ENCODE results near the gene KSR1.
"Not testable (repeated sequence)": the region's sequence is repeated elsewhere in the genome, so short reads cannot be mapped to it uniquely, and the experiment has no call there.

Gene KSR1

DNA sequence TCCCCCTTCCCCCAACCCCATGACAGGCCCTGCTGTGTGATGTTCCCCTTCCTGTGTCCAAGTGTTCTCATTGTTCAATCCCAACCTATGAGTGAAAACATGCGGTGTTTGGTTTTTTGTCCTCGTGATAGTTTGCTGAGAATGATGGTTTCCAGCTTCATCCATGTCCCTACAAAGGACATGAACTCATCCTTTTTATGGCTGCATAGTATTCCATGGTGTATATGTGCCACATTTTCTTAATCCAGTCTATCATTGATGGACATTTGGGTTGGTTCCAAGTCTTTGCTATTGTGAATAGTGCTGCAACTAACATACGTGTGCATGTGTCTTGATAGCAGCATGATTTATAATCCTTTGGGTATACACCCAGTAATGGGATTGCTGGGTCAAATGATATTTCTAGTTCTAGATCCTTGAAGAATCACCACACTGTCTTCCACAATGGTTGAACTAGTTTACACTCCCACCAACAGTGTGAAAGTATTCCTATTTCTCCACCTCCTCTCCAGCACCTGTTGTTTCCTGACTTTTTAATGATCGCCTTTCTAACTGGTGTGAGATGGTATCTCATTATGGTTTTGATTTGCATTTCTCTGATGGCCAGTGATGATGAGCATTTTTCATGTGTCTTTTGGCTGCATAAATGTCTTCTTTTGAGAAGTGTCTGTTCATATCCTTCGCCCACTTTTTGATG, 28.9 kb upstream of the KSR1 start:
- not testable (repeated sequence) for DNase-seq

DNA sequence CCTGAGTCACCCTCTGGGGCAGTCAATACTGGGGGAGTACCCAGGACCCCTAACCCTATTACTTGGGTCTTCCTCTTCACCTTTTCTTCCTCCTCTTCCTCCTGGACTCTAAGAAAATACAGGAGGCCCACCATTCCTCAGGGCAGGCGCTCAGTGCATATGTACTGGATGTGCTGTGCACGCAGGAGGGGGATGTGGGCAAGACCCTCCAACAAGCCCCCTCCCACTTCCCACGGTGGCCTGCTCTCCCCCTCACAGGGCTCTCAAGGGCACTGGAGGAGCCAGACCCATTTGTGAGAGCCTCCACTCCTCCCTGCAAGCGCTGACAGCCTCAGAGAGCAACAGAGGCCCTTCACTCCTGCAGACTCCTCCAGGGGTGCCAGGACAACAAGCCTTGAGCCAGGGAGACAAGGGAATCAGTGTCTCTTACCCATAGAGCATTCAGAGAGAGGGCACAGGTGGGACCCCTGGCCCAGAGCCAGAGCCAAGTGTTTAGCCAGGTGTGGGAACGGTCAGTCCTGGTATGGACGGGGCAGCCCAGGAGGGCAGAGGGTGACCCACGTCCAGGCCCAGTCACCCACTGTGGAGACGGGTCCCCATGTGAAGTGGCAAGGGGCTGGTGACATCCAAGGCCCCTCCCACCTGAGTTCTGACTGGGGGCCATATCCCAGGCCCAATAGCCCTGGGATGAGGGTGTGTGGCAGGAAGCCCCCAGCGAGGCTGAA, 27.3 kb upstream of the KSR1 start:
- DNase-seq, result no peak

DNA sequence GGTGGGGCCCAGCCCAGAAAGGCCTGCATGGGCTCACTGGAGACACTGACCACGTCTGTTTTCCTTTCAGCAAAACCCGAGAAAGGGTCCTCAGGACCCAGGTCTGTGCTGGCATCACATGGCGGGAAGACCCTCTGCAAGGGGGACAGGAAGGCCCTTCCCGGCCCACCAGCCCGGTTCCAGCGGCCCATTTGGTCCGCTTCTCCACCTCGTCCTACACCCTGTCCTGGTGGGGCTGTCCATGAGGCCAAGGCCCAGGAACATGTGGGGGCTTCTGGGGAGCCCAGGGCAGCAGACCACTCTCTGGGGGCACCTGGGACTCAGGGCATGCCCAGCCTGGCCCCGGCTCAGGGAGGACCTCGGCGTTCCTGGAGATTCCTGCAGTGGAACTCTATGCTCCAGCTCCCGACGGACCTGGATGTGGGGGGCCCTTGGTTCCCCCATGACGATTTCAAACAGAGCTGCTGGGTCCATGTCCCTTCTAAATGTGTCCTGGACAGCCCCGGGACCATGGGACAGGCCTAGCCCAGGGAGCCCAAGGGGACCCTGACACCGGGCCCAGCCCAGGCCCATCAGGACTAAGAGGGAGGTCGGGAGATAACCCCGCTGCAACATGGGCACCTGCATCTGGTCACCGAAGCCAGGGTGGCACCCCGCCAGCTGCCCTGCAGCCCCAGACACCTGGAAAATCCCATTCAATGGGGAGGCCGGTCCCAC, 26.4 kb upstream of the KSR1 start:
- no peak for DNase-seq

- no peak for DNase-seq
Measured at GRCh38 chr17:27430383-27430840, 25.8 kb upstream of the KSR1 start.

DNA sequence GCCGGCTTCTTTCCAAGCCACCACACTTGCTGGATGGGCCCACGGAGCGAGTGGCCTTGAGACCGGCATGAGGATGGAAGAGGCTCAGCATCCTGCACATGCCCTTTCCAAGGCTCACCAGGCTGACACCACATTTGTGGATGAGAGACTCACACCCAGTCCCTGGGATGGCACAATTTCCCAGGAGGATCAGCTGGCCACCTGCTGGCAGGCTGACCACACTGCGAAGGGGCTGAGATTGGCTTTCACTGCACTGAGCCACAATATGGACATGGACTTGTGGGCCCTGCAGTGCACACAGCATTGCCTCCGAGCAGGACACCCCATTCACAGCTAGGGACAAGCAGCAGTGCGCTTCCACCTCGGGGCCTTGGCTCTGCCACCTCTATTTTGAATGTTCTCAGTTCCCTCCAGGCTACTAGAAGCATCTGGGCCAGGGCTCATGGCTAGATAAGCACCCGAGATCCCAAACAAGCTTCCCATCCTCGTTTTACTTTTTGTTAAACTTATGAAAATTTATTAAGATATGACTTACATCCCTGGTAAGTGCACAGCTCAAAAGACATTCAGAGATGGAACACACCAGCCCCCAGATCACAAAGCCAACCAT, 25.3 kb upstream of the KSR1 start:
- peak; percentile 15 for DNase-seq

GRCh38 chr17:27433521-27433920, 22.7 kb upstream of the KSR1 start:
- no peak for DNase-seq

- DNase-seq, result not testable (repeated sequence)
Measured at GRCh38 chr17:27435431-27436070, 20.7 kb upstream of the KSR1 start.

DNA sequence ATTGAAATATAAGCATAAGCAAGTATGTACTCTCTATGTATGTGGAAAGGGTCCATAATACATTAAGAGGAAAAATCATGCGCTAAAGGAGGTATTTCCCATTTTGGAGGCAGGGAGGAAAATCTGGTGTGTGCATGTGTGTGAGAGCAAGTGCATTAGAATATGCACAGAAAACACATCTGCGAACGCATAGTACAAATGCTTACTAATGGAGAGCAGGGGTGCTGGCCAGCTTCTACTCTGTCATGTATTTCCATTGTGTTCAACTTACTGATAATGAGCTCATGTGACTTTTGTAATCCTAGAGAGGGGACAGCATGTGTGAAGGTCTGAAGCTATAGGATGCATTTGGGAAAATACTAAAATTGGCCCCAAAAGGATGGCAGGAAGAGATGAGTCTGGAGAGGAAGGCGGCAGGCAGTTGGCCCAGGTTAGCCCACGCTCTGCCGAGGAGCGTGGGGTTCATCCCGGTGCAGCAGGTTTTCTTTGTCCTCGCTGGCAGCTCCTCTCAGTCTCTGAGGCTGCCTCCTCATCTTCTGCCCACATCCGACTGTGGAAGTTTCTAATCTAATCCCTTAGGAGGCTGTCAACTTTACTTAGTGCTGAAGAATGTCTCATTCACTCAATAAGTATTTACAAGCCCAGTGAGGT, 17.8 kb upstream of the KSR1 start:
- no peak for DNase-seq

- DNase-seq, result no peak
Measured at GRCh38 chr17:27439342-27439741, 16.9 kb upstream of the KSR1 start.

DNA sequence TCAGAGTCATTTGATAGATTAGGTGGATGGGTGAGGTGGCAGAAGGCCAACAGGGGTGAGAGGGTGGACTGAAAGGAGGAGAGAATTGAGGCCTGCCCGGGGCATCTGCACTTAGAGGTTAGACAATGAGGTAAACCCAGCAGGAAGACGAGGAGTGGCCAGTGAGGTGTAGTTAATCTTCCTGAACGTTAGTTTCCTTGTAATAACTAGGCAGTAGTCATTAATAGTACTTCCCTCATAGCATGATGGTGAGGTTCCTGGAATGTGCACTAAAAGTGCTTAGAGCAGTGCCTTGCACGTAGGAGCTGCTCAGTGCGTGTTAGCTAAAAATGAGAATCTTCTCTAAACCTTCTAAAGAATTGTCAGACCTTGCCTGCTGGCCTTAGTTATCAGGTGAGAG, 13.5 kb upstream of the KSR1 start:
- DNase-seq, result peak; percentile 54

- no peak for DNase-seq
Measured at GRCh38 chr17:27443491-27443890, 12.8 kb upstream of the KSR1 start.

- DNase-seq, result no peak
Measured at GRCh38 chr17:27445971-27446370, 10.3 kb upstream of the KSR1 start.

- DNase-seq, result no peak
Measured at GRCh38 chr17:27446569-27447301, 9.5 kb upstream of the KSR1 start.

DNA sequence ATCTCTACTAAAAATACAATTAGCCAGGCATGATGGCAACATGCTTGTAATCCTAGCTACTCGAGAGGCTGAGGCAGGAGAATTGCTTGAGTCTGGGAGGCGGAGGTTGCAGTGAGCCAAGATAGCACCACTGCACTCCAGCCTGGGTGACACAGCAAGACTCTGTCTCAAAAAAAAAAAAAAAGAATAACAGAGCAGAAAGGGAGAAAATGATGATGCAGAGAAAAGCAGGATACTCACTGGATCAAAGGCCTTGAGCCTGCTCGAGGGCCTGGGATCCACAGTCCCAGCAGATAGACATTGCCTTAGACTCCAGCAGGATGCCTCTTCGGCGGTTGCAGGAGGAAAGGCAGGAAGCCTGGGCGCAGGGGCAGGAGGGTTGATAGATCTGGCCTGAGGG, 7.7 kb upstream of the KSR1 start:
- not testable (repeated sequence) for DNase-seq

GRCh38 chr17:27449541-27449940, 6.7 kb upstream of the KSR1 start:
- no peak for DNase-seq

GRCh38 chr17:27449988-27450387, 6.3 kb upstream of the KSR1 start:
- no peak for DNase-seq

DNA sequence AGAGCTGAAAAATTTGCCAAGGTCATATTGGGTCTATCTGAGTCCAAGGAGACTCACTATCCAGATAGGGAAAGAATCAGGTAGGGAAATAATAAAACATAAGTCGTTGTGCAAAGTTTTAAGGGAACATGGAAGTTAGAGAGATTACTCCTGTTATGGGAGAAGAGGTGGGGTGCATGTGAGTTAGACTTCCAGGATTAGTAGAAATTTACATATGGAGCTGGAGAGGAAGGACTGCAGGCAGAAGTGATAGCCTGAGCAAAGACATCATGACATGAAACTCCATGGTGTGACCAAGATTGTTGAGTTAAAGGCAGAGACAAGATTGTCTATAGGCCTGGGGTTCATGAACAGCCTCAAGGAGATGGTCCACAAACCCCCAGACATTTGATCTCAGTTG, 5.8 kb upstream of the KSR1 start:
- DNase-seq, result no peak

- DNase-seq, result no peak
Measured at GRCh38 chr17:27451906-27452305, 4.3 kb upstream of the KSR1 start.

DNA sequence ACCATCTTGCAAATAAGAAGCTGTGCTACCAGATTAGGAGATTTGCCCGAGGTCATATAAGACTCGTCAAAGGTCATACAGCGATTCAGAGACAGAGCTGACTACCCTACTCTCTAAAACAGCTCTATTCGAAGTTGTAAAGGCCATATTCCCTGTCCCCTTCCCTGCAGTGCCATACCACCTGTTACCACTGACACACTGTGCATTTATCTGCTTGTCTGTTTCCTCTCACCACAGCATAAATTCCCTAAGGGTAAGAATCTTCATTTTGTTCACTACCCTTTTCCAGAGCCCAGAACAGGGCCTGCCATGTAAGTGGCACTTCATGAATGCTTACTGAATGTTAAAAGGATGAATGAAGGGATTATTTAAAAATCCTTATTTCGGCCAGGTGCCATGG, 3.4 kb upstream of the KSR1 start:
- no peak for DNase-seq

DNA sequence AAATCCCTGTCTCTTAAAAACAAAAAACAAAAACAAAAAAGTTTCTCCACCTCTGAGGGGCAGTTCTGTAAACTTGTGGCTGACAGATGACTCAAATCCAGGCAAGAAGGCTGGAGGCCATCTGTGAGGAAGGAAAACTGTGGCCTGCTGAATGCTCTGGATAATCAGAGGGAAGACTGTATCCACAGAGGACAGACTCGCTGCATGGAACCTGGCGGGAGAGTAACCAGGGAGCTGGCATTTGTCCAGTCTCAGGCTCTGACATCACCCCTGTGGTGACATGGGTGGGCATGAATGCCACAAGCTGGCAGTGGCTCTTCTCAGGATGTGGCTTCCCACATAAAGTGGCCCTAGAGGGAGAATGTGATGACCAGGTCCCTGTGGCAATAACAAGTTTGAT, 2.8 kb upstream of the KSR1 start:
- DNase-seq, result no peak

DNA sequence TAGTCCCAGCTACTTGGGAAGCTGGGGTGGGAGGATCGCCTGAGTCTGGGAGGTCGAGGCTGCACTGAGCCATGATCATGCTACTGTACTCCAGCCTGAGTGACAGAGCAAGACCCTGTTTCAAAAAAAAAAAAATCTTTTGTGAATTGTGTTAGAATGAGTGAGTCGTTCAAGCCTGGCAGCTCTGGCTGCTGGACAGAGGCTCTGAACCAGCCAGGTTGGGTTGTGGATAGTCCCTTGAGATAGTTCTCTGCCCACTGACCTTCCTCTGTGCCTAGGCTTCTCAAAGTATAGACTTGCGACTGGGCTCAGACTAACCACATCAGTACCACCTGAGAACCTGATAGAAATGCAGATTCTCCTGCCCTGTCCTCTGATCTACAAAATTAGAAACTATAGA, 2.2 kb upstream of the KSR1 start:
- DNase-seq, result no peak

Data from NCI-H146 (cell line).